IPS-15b (cell line): ENCODE results near the gene SLC22A6.

Experiments used
- H3K27me3 ChIP-seq: one replicate; pipeline ENCODE4 v1.6.1; 2013; ENCODE audit warnings: low read length; ENCODE audit not compliant: control insufficient read depth, insufficient read depth
- H3K36me3 ChIP-seq: one replicate; pipeline ENCODE4 v1.6.1; 2013; ENCODE audit warnings: low read length; ENCODE audit not compliant: control insufficient read depth, insufficient read depth
- H3K4me1 ChIP-seq: one replicate; pipeline ENCODE4 v1.6.1; 2013; ENCODE audit warnings: mild to moderate bottlenecking, low read length; ENCODE audit not compliant: control insufficient read depth, insufficient read depth
- H3K4me3 ChIP-seq: one replicate; pipeline ENCODE4 v1.5.1; 2013; ENCODE audit warnings: low read depth, low read length
- H3K9ac ChIP-seq: one replicate; pipeline ENCODE4 v1.6.1; 2013; ENCODE audit warnings: low read depth, mild to moderate bottlenecking, low read length
- H3K9me3 ChIP-seq: one replicate; pipeline ENCODE4 v1.6.1; 2013; ENCODE audit warnings: mild to moderate bottlenecking, low read length; ENCODE audit not compliant: control insufficient read depth, insufficient read depth

The SLC22A6 gene, protein sequence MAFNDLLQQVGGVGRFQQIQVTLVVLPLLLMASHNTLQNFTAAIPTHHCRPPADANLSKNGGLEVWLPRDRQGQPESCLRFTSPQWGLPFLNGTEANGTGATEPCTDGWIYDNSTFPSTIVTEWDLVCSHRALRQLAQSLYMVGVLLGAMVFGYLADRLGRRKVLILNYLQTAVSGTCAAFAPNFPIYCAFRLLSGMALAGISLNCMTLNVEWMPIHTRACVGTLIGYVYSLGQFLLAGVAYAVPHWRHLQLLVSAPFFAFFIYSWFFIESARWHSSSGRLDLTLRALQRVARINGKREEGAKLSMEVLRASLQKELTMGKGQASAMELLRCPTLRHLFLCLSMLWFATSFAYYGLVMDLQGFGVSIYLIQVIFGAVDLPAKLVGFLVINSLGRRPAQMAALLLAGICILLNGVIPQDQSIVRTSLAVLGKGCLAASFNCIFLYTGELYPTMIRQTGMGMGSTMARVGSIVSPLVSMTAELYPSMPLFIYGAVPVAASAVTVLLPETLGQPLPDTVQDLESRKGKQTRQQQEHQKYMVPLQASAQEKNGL

DNA sequence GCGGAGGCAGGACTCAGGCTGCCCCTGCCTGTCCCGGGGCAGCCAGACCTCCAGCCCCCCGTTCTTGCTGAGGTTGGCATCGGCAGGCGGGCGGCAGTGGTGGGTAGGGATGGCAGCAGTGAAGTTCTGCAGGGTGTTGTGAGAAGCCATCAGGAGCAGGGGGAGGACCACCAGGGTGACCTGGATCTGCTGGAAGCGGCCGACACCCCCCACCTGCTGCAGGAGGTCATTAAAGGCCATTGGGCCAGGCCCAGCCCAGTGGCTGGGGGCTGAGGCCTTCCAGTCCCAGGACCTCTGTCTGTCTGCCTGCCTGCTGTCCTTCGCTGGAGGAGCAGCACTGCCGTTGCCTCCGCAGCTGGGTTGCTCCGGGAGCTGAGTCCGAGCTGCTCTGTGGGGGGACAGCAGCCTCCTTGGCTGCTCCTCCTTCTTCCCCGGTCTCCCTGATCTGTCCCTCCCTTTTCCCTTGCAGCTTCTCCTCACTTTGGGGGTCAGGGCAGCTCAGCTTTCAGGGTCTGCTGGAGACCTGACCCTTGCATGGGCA, at the start of gene SLC22A6:
Gene SLC22A6 (minus strand): TSS at position 517 of the 541 bp plus-strand sequence. CDS start 277 bp downstream, at position 240.
- Histone ChIP-seq H3K27me3 (no peaks in the 10 kb centered on the region), H3K4me1 (no peaks in the 10 kb centered on the region), H3K4me3 (no peak within 1 kb of the TSS), H3K9ac (no peak within 1 kb of the TSS), H3K9me3 (no peaks in the 10 kb centered on the region), H3K36me3 (no peaks in the 10 kb centered on the region)

DNA sequence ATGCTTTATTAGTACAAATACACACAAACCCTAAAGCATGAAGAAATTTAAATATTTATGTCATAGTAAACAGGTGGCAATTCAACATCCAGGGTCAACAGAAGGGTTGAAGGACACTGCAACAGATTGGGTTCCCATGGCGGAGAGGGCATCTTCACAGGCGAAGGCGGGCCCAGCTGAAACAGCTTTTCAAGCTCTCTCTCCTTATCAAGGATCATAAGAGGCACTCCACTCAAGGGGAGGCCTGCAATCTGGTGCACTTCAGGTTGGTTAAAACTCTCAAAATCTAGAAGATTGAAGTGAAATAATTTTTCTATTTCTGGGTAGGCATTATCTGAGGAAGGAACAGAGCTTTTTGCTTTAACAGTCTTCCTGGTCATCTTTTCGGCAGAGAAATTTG, 47.7 kb upstream of the SLC22A6 start:
- no peaks in the 10 kb centered on the region for H3K9me3 ChIP-seq
- no peaks in the 10 kb centered on the region for H3K36me3 ChIP-seq
- H3K4me1 ChIP-seq = peaks cover 2% of the 10 kb centered on the region
- H3K27me3 ChIP-seq = no peaks in the 10 kb centered on the region
- H3K9ac ChIP-seq = no peak overlapping the region
- H3K4me3 ChIP-seq = no peak overlapping the region

GRCh38 chr11:63023841-63024648, 39.3 kb upstream of the SLC22A6 start:
- Histone ChIP-seq H3K27me3 (peaks cover 21% of the 10 kb centered on the region), H3K9ac (no peak overlapping the region), H3K4me1 (peaks cover 3% of the 10 kb centered on the region), H3K36me3 (no peaks in the 10 kb centered on the region), H3K4me3 (no peak overlapping the region), H3K9me3 (no peaks in the 10 kb centered on the region)

DNA sequence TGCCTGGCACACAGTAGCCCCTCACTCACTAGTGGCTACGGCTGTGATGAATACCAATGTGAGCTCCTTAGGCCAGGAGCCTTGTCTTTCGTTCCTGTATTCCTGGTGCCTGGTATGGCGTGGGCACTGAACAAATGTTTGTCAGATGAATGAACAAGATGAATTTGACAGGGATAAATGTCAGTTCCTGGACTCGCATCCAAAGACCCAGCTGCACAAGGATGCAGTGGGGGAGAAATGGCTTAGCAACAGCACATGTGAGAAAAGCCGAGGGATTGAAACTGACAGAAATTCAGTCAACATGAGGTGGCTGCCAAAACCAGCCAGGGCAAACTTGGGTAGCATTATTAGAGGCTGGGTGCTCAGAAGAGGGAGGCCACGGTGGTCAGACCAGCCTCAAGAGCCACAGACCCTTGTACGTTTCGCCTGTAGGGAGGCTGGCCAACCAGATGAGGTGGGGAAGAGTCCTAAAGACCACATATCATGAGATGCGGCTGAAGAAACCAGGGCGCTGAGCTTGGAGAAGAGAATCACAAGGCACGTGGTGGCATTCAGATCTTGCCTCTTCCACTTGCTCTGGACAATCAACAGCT, 38.6 kb upstream of the SLC22A6 start:
- Histone ChIP-seq H3K36me3 (no peaks in the 10 kb centered on the region), H3K4me1 (peaks cover 3% of the 10 kb centered on the region), H3K4me3 (no peak overlapping the region), H3K9ac (no peak overlapping the region), H3K27me3 (peaks cover 21% of the 10 kb centered on the region), H3K9me3 (no peaks in the 10 kb centered on the region)

GRCh38 chr11:63022441-63022840, 37.7 kb upstream of the SLC22A6 start:
- Histone ChIP-seq H3K36me3 (no peaks in the 10 kb centered on the region), H3K4me1 (peaks cover 3% of the 10 kb centered on the region), H3K27me3 (peaks cover 21% of the 10 kb centered on the region), H3K9ac (no peak overlapping the region), H3K4me3 (no peak overlapping the region), H3K9me3 (no peaks in the 10 kb centered on the region)

GRCh38 chr11:63020671-63021291, 36.0 kb upstream of the SLC22A6 start:
- H3K27me3 ChIP-seq = peaks cover 21% of the 10 kb centered on the region

GRCh38 chr11:63019506-63019905, 34.7 kb upstream of the SLC22A6 start:
- H3K4me1 ChIP-seq = peaks cover 3% of the 10 kb centered on the region
- H3K4me3 ChIP-seq = no peak overlapping the region
- no peaks in the 10 kb centered on the region for H3K9me3 ChIP-seq
- no peak overlapping the region for H3K9ac ChIP-seq
- H3K36me3 ChIP-seq = no peaks in the 10 kb centered on the region
- peaks cover 21% of the 10 kb centered on the region for H3K27me3 ChIP-seq

More at GRCh38 chr11:63020671-63021291, 36.0 kb upstream of the SLC22A6 start:
- Histone ChIP-seq H3K9ac (no peak overlapping the region), H3K9me3 (no peaks in the 10 kb centered on the region), H3K4me3 (peak overlapping the region; percentile 46), H3K4me1 (peaks cover 3% of the 10 kb centered on the region), H3K36me3 (no peaks in the 10 kb centered on the region)

- H3K4me1 ChIP-seq = peaks cover 1% of the 10 kb centered on the region
- H3K9ac ChIP-seq = no peak overlapping the region
- no peaks in the 10 kb centered on the region for H3K9me3 ChIP-seq
- no peak overlapping the region for H3K4me3 ChIP-seq
- no peaks in the 10 kb centered on the region for H3K36me3 ChIP-seq
- peaks cover 10% of the 10 kb centered on the region for H3K27me3 ChIP-seq
Measured at GRCh38 chr11:63017306-63017974, 32.7 kb upstream of the SLC22A6 start.

- Histone ChIP-seq H3K4me3 (no peak within 1 kb of the TSS), H3K27me3 (no peaks in the 10 kb centered on the region)
Measured at GRCh38 chr11:63015521-63016215, 30.9 kb upstream of the SLC22A6 start, which contains the start of gene SLC22A8. TSS of gene SLC22A8 (minus strand) at chr11:63015841. CDS start at chr11:63014958, 883 bp downstream.

DNA sequence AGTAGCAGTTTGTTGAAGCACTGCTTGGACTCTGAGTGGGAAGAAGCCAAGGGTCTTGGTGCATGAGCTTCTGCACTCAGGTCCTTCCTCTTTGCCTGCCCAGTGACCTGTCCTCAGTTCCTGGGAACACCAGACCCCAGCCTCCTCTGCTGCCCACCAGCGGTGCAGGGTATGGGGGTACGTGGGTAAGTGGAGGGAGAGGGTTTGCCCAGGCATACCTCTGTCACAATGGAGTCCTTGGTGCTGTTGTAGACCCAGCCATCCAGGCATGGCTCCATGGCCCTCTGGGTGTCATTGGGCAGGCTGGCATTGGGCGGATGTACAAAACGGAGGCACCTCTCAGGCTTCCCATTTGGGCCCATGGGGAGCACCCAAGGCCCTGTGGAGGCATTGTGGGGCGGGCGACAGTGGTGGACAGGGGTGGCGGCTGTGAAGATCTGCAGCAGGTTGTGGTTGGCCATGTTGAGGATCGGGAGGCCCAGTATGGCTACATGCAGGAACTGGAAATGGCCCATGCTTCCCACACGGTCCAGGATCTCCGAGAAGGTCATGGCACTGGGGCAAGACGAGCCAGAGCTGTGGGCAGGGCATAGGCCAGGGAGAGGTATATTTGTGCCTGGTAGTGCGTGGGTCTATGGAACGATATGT, 29.8 kb upstream of the SLC22A6 start:
- Histone ChIP-seq H3K27me3 (no peaks in the 10 kb centered on the region), H3K9ac (no peak overlapping the region), H3K4me1 (no peaks in the 10 kb centered on the region), H3K9me3 (no peaks in the 10 kb centered on the region), H3K36me3 (no peaks in the 10 kb centered on the region), H3K4me3 (no peak overlapping the region)

More at GRCh38 chr11:63015521-63016215, 30.9 kb upstream of the SLC22A6 start, which contains the start of gene SLC22A8:
- no peaks in the 10 kb centered on the region for H3K9me3 ChIP-seq
- no peaks in the 10 kb centered on the region for H3K36me3 ChIP-seq
- no peaks in the 10 kb centered on the region for H3K4me1 ChIP-seq
- no peak within 1 kb of the TSS for H3K9ac ChIP-seq
